Naive thymus-derived CD8-positive, alpha-beta T cell (primary cell): ENCODE results near the gene DYNLL2. TPM values are rescaled to one million over a fixed set of nuclear protein-coding genes. Genes with fewer than 3 reads are reported as not detected.
"Not testable (repeated sequence)": the region's sequence is repeated elsewhere in the genome, so short reads cannot be mapped to it uniquely, and the experiment has no call there.

Source experiments
- ATAC-seq, 2 donors: fragments of 150-1000 bp; cut with Tn5 transposase in 1 of 2; sonication (Bioruptor Pico), chemical (Tn5 transposase) in 1 of 2; 1 replicate in 1 of 2; 2 replicates in 1 of 2; pipeline ENCODE4 v1.10.0; 2021; ENCODE audit warnings: mild to moderate bottlenecking in 2 of 2, moderate library complexity in 2 of 2
- POLR2A ChIA-PET: fragments of 350-600 bp; sonication (Branson Sonifier 250); formaldehyde crosslinking; loops from one replicate; lab custom pipeline; 2021; ENCODE audit warnings: antibody characterized with exemption; lab: Charles Lee
- DNase-seq, 10 donors: peaks; one replicate each; pipeline versions ENCODE4 v3.0.0 to v3.0.0-alpha.2; 2020 to 2022
- H3K27ac Mint-ChIP-seq, 10 donors: one replicate each; pipeline ENCODE4 v1.8.0; 2020 to 2022; ENCODE audit warnings: mild to moderate bottlenecking in 10 of 10, mixed read lengths in 10 of 10, moderate library complexity in 4 of 10, inconsistent platforms in 1 of 10
- H3K27me3 Mint-ChIP-seq, 5 donors: one replicate each; pipeline ENCODE4 v1.8.0; 2021 to 2022; ENCODE audit warnings: mixed read lengths in 5 of 5
- H3K36me3 Mint-ChIP-seq, 3 donors: one replicate each; pipeline ENCODE4 v1.8.0; 2020 to 2022; ENCODE audit warnings: mixed read lengths in 3 of 3, mild to moderate bottlenecking in 2 of 3, inconsistent platforms in 1 of 3
- H3K4me1 Mint-ChIP-seq, 4 donors: one replicate each; pipeline ENCODE4 v1.8.0; 2021 to 2022; ENCODE audit warnings: mixed read lengths in 4 of 4
- H3K4me3 Mint-ChIP-seq, 10 donors: one replicate each; pipeline ENCODE4 v1.8.0; 2020 to 2022; ENCODE audit warnings: mild to moderate bottlenecking in 10 of 10, mixed read lengths in 10 of 10, moderate library complexity in 6 of 10, inconsistent platforms in 1 of 10
- H3K9me3 Mint-ChIP-seq, 9 donors: one replicate each; pipeline ENCODE4 v1.8.0; 2020 to 2022; ENCODE audit warnings: mixed read lengths in 9 of 9, mild to moderate bottlenecking in 3 of 9, inconsistent platforms in 1 of 9, moderate library complexity in 1 of 9
- polyA plus RNA-seq, 3 donors: library from polyadenylated mRNA; unstranded; fragments of 300-500 nt; fragmentation: Illumina TruSeq; gene quantifications; one replicate each; pipeline ENCODE4 v1.2.3, GENCODE V29; 2021
- total RNA-seq, 8 experiments: library from RNA in 2 of 8; stranded (reverse) in 2 of 8; gene quantifications; one replicate each; pipeline ENCODE4 v1.2.3 and lab custom pipeline; 2021 to 2026

The DYNLL2 gene
- total and polyA plus RNA-seq, 5 experiments from 2014 or later: 1.1 to 36.5 (median 1.3) TPM

GRCh38 chr17:58092101-58092796 lies 9.0 kb downstream of the DYNLL2 start:
- no peaks in the 10 kb centered on the region for H3K27me3 Mint-ChIP-seq
- DNase-seq (no peak), ATAC-seq (no peak)
- peaks cover 0 to 78% (median 5%) of the 10 kb centered on the region in 3 donors for H3K36me3 Mint-ChIP-seq
- POLR2A ChIA-PET: interaction anchor here (0.6 to 0.7 kb wide), 2 partner anchors 138 to 145 kb away, joined by 4 to 7 read pairs; no protein-coding TSS in a partner anchor
- H3K4me1 Mint-ChIP-seq: peaks cover 32 to 53% (median 45%) of the 10 kb centered on the region in 4 donors
- H3K4me3 Mint-ChIP-seq: peak overlapping the region in 1 of 10 donors; percentile 17
- H3K27ac Mint-ChIP-seq: peak overlapping the region in 7 of 10 donors; percentile 12 to 76 (median 56)
- H3K9me3 Mint-ChIP-seq: no peaks in the 10 kb centered on the region

GRCh38 chr17:58092797-58093385 lies 9.7 kb downstream of the DYNLL2 start:
- no peak for ATAC-seq
- peaks cover 0 to 72% (median 5%) of the 10 kb centered on the region in 3 donors for H3K36me3 Mint-ChIP-seq
- no peak overlapping the region for H3K4me3 Mint-ChIP-seq
- POLR2A ChIA-PET: no interaction called here
- no peak for DNase-seq
- H3K27ac Mint-ChIP-seq: peak overlapping the region in 6 of 10 donors; percentile 7 to 76 (median 51)
- H3K4me1 Mint-ChIP-seq: peaks cover 30 to 47% (median 39%) of the 10 kb centered on the region in 4 donors
- no peaks in the 10 kb centered on the region for H3K27me3 Mint-ChIP-seq
- H3K9me3 Mint-ChIP-seq: no peaks in the 10 kb centered on the region

GRCh38 chr17:58094118-58094517 lies 10.9 kb downstream of the DYNLL2 start:
- H3K9me3 Mint-ChIP-seq: no peaks in the 10 kb centered on the region
- DNase-seq (no peak), ATAC-seq (no peak)
- no peak overlapping the region for H3K4me3 Mint-ChIP-seq
- POLR2A ChIA-PET: no interaction called here
- H3K27ac Mint-ChIP-seq: peak overlapping the region in 6 of 10 donors; percentile 15 to 82 (median 62)
- no peaks in the 10 kb centered on the region for H3K27me3 Mint-ChIP-seq
- peaks cover 23 to 34% (median 29%) of the 10 kb centered on the region in 4 donors for H3K4me1 Mint-ChIP-seq
- peaks cover 0 to 59% (median 5%) of the 10 kb centered on the region in 3 donors for H3K36me3 Mint-ChIP-seq

GRCh38 chr17:58096892-58097291 lies 13.7 kb downstream of the DYNLL2 start:
- POLR2A ChIA-PET: interaction anchor here (0.6 kb wide), 1 partner anchor 106 kb away, joined by 3 read pairs; no protein-coding TSS in a partner anchor
- no peaks in the 10 kb centered on the region for H3K27me3 Mint-ChIP-seq
- no peaks in the 10 kb centered on the region for H3K9me3 Mint-ChIP-seq
- H3K36me3 Mint-ChIP-seq: peaks cover 0 to 32% (median 4%) of the 10 kb centered on the region in 3 donors
- no peak overlapping the region for H3K4me3 Mint-ChIP-seq
- no peak overlapping the region for H3K27ac Mint-ChIP-seq
- DNase-seq (no peak), ATAC-seq (no peak)
- peaks cover 12 to 18% (median 13%) of the 10 kb centered on the region in 4 donors for H3K4me1 Mint-ChIP-seq

GRCh38 chr17:58097384-58098088 lies 14.3 kb downstream of the DYNLL2 start:
- Mint-ChIP-seq H3K9me3 (no peaks in the 10 kb centered on the region), H3K27ac (no peak overlapping the region), H3K4me3 (no peak overlapping the region), H3K4me1 (peaks cover 6 to 12% (median 6%) of the 10 kb centered on the region in 4 donors), H3K27me3 (no peaks in the 10 kb centered on the region), H3K36me3 (peaks cover 0 to 25% (median 0%) of the 10 kb centered on the region in 3 donors)
- POLR2A ChIA-PET: interaction anchor here (0.6 to 0.8 kb wide), 2 partner anchors 107 to 236 kb away, joined by 3 to 5 read pairs; no protein-coding TSS in a partner anchor
- DNase-seq (no peak), ATAC-seq (no peak)

- no peak overlapping the region for H3K4me3 Mint-ChIP-seq
- H3K27me3 Mint-ChIP-seq: no peaks in the 10 kb centered on the region
- no peaks in the 10 kb centered on the region for H3K9me3 Mint-ChIP-seq
- POLR2A ChIA-PET: interaction anchor here (1.0 kb wide), 1 partner anchor 18 kb away, joined by 3 read pairs; no protein-coding TSS in a partner anchor
- peak overlapping the region in 1 of 10 donors; percentile 14 for H3K27ac Mint-ChIP-seq
- no peak for DNase-seq
- no peak for ATAC-seq
- H3K4me1 Mint-ChIP-seq: peaks cover 0 to 3% (median 1%) of the 10 kb centered on the region in 4 donors
- H3K36me3 Mint-ChIP-seq: no peaks in the 10 kb centered on the region
Observed at GRCh38 chr17:58100506-58100905, 17.3 kb downstream of the DYNLL2 start.

GRCh38 chr17:58101898-58102297 lies 18.7 kb downstream of the DYNLL2 start:
- ATAC-seq, H3K4me1 Mint-ChIP-seq, DNase-seq, H3K27ac Mint-ChIP-seq, H3K4me3 Mint-ChIP-seq, H3K27me3 Mint-ChIP-seq, H3K9me3 Mint-ChIP-seq, H3K36me3 Mint-ChIP-seq, POLR2A ChIA-PET: not testable (repeated sequence)

GRCh38 chr17:58105093-58105492 lies 21.9 kb downstream of the DYNLL2 start:
- H3K36me3 Mint-ChIP-seq: no peaks in the 10 kb centered on the region
- no peak overlapping the region for H3K27ac Mint-ChIP-seq
- DNase-seq (no peak), ATAC-seq (no peak)
- no peaks in the 10 kb centered on the region for H3K9me3 Mint-ChIP-seq
- H3K4me1 Mint-ChIP-seq: no peaks in the 10 kb centered on the region
- no peak overlapping the region for H3K4me3 Mint-ChIP-seq
- H3K27me3 Mint-ChIP-seq: peaks cover 0 to 2% (median 0%) of the 10 kb centered on the region in 5 donors
- POLR2A ChIA-PET: no interaction called here

- Mint-ChIP-seq H3K27ac (peak overlapping the region in 2 of 10 donors; percentile 2 to 8), H3K36me3 (no peaks in the 10 kb centered on the region), H3K9me3 (no peaks in the 10 kb centered on the region), H3K4me3 (no peak overlapping the region), H3K4me1 (no peaks in the 10 kb centered on the region), H3K27me3 (peaks cover 0 to 6% (median 0%) of the 10 kb centered on the region in 5 donors)
- no peak for DNase-seq
- POLR2A ChIA-PET: no interaction called here
- no peak for ATAC-seq
Observed at GRCh38 chr17:58107306-58107705, 24.1 kb downstream of the DYNLL2 start.

- H3K4me3 Mint-ChIP-seq: no peak overlapping the region
- H3K9me3 Mint-ChIP-seq: no peaks in the 10 kb centered on the region
- POLR2A ChIA-PET: no interaction called here
- H3K27me3 Mint-ChIP-seq: peaks cover 0 to 6% (median 2%) of the 10 kb centered on the region in 5 donors
- H3K4me1 Mint-ChIP-seq: peaks cover 0 to 6% (median 1%) of the 10 kb centered on the region in 4 donors
- H3K36me3 Mint-ChIP-seq: no peaks in the 10 kb centered on the region
- DNase-seq (no peak), ATAC-seq (no peak)
- no peak overlapping the region for H3K27ac Mint-ChIP-seq
Observed at GRCh38 chr17:58109197-58109596, 26.0 kb downstream of the DYNLL2 start.

- ATAC-seq (no peak), DNase-seq (no peak)
- H3K27me3 Mint-ChIP-seq: peaks cover 0 to 6% (median 2%) of the 10 kb centered on the region in 5 donors
- no peak overlapping the region for H3K27ac Mint-ChIP-seq
- H3K4me3 Mint-ChIP-seq: no peak overlapping the region
- no peaks in the 10 kb centered on the region for H3K9me3 Mint-ChIP-seq
- no peaks in the 10 kb centered on the region for H3K36me3 Mint-ChIP-seq
- POLR2A ChIA-PET: interaction anchor here (0.6 kb wide), 1 partner anchor 195 kb away, joined by 3 read pairs; no protein-coding TSS in a partner anchor
- peaks cover 0 to 6% (median 1%) of the 10 kb centered on the region in 4 donors for H3K4me1 Mint-ChIP-seq
Observed at GRCh38 chr17:58110012-58110411, 26.8 kb downstream of the DYNLL2 start.

- Mint-ChIP-seq H3K27ac (no peak overlapping the region), H3K9me3 (no peaks in the 10 kb centered on the region), H3K4me3 (no peak overlapping the region), H3K27me3 (peaks cover 0 to 14% (median 6%) of the 10 kb centered on the region in 5 donors), H3K4me1 (peaks cover 0 to 6% (median 1%) of the 10 kb centered on the region in 4 donors), H3K36me3 (no peaks in the 10 kb centered on the region)
- POLR2A ChIA-PET: no interaction called here
- ATAC-seq: no peak
- no peak for DNase-seq
Observed at GRCh38 chr17:58111676-58112075, 28.5 kb downstream of the DYNLL2 start.
